Esophagus squamous epithelium (tissue), 4 donors: ENCODE data around the gene IL1RAPL1.

Experiments used
- POLR2A ChIP-seq, 4 donors: fragments of 450-650 bp; IDR thresholded peaks; one replicate each; pipeline ENCODE4 v1.6.1; 2017; ENCODE audit warnings: antibody characterized with exemption in 4 of 4, mild to moderate bottlenecking in 4 of 4, moderate library complexity in 3 of 4
- TF ChIP-seq, protein P1 (sequence below), 6 experiments: fragments of 450-650 bp in 4 of 6; fragments of 200-600 bp in 2 of 6; sonication (generic) in 2 of 6; IDR thresholded peaks; one replicate each; pipeline ENCODE4 v1.5.1; 2016 to 2019; ENCODE audit warnings: antibody characterized with exemption in 6 of 6, mild to moderate bottlenecking in 4 of 6, moderate library complexity in 4 of 6

GRCh38 chrX:29913647-29914046, 1326.4 kb downstream of the IL1RAPL1 start:
- no peak for TF ChIP-seq POLR2A (IDR thresholded peaks at IDR 0.05)
- TF ChIP-seq, protein P1, sequence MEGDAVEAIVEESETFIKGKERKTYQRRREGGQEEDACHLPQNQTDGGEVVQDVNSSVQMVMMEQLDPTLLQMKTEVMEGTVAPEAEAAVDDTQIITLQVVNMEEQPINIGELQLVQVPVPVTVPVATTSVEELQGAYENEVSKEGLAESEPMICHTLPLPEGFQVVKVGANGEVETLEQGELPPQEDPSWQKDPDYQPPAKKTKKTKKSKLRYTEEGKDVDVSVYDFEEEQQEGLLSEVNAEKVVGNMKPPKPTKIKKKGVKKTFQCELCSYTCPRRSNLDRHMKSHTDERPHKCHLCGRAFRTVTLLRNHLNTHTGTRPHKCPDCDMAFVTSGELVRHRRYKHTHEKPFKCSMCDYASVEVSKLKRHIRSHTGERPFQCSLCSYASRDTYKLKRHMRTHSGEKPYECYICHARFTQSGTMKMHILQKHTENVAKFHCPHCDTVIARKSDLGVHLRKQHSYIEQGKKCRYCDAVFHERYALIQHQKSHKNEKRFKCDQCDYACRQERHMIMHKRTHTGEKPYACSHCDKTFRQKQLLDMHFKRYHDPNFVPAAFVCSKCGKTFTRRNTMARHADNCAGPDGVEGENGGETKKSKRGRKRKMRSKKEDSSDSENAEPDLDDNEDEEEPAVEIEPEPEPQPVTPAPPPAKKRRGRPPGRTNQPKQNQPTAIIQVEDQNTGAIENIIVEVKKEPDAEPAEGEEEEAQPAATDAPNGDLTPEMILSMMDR (IDR thresholded peaks at IDR 0.05), result no peak
